Left cardiac atrium (tissue), 4 donors: ENCODE data around the gene REV1. TPM values are rescaled to one million over a fixed set of nuclear protein-coding genes. Genes with fewer than 3 reads are reported as not detected.
A peak's percentile ranks its signal among the peaks of the same experiment; 100 is the strongest.
"Not testable (repeated sequence)": the region's sequence is repeated elsewhere in the genome, so short reads cannot be mapped to it uniquely, and the experiment has no call there.

Experiments used
- ATAC-seq, 2 donors: fragments of 200-7000 bp; cut with Tn5 transposase; one replicate each; pipeline ENCODE4 v1.9.1; 2020; ENCODE audit warnings: mild to moderate bottlenecking in 2 of 2, moderate library complexity in 2 of 2
- DNase-seq: peaks from one replicate; pipeline ENCODE4 v3.0.0-alpha.2; 2020
- intact Hi-C, 2 donors: fragments of 100-400 bp; cut with DNase I; formaldehyde crosslinking; loops; one replicate each; pipeline versions ENCODE4 v1.14.1 to v1.15.1; 2022 to 2023
- long read RNA-seq: library from polyadenylated mRNA; unstranded; transcript quantifications from one replicate; pipeline ENCODE4 v2.0.0, GENCODE V29; 2021
- total RNA-seq, 2 donors: library from RNA; stranded (reverse); fragmentation: NEBNext Ultra II Directional; extraction: Animal tissue kit (Norgen Biotek cat#: 25700); gene quantifications; one replicate each; pipeline ENCODE4 v1.2.1, GENCODE V29; 2021
- donor health status: DM: no; HTN: yes; CAD: no.
- donor health status: DM: no; HTN: yes; CAD: no; lungs with severe emphysema.
- donor health status: DM: yes; HTN: yes; CAD: no.
- donor health status: Dilated cardiomyopathy.

REV1 gene
- total RNA-seq = 10 to 100 TPM; 31.1 to 31.4 TPM
- long read RNA-seq, partial matches to known transcripts = 8 of 8 reads
- long read RNA-seq, other reads (novel, unspliced or antisense) = 0 of 8 reads

DNA sequence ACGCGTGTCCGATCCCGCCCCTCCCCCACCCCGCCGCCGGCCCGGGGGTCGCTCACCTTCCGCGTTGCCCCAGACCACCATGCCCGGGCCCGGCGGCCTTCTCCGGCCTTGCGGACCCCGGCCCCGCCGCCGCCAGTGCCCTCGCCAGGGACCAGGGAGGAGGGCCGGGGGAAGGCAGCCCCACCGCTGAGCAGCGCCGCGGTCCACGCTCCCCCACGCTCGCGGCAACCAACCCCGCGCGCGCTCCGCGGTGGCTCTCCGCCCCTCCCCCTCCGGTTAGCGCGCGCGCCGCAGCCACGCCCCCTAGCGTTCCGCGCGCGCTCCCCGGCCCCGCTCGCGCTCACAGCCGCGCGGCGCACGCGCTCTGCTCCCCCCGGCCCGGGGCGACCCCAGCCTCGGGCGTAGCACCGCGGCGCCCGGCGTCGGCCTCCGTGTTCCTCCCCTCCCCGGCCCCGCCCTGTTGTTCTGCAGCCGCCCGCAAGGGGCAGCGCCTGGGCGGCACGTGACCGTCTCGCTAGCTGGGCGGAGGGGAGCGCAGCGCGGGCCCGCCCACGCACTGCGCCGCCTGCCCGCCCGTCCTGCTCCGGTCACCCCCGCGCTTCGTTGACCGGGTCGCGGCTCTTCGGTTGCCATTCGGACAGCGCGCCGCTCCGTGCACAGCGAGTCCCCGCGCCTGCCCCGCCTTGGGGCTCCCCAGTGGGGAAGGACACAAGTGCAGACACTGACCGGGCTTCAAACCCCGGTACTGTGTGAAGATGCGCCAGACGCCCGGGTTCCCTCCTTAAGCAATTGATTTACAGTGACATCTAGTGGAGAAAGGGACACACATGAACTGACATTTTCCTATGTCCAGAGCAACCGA lies at the start of gene REV1:
REV1 (minus strand) TSS at position 257 of the 862 bp plus-strand sequence. CDS start 25,042 bp downstream, outside the sequence.
- ATAC-seq = peak; percentile 94 to 96
- DNase-seq = peak; percentile 95
- intact Hi-C loops = loop anchor here (2.0 to 10.0 kb wide), 5 partner anchors 45 to 308 kb away; partner anchors contain the start of genes EIF5B (in 1 of the 2), MITD1 (in 1 of the 2), MRPL30 (in 1 of the 2) and TXNDC9 (in 1 of the 2)

DNA sequence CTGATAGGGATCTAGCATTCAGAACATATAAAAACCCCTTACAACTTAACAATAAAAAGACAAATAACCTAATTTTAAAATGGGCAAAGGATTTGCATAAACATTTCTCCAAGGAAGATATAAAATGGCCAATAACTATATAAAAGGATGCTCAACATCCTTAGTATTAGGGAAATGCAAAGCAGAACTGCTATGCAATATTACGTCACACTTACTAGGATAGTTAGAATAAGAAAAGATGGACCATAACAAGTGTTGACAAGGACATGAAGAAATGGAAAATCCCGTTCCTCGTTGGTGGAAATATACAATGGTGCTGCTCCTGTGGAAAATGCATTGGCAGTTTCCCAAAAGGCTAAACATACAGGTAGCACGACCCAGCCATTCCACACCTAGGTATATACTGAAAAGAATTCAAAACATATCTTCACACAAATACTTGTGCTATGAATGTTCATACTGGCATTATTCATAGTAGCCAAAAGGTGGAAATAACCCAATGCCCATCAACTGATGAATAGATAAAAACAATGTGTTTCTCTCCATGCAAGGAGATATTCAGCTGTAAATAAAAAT lies 48.2 kb upstream of the REV1 start:
- intact Hi-C loops = no loop called here
- no peak for DNase-seq
- ATAC-seq = no peak

DNA sequence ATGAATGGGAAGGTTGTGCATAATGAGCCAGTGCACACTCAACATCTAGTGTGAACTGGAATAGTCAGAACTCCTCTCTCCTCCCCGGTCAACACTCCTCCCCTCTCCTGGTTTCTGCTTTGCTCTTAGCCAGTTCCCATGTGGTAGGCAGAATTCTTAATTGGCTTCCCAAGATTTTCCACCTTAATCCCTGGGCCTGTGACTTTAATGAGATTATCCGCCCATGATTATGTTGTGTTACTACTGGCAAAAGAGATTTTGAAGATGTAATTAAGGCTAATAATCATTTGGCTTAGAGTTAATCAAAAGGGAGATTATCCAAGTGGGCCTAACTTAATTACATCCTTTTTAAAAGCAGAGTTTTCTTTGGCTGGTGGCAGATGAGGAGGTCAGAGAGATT lies 34.2 kb upstream of the REV1 start:
- DNase-seq = no peak
- ATAC-seq = no peak
- intact Hi-C loops = no loop called here

DNA sequence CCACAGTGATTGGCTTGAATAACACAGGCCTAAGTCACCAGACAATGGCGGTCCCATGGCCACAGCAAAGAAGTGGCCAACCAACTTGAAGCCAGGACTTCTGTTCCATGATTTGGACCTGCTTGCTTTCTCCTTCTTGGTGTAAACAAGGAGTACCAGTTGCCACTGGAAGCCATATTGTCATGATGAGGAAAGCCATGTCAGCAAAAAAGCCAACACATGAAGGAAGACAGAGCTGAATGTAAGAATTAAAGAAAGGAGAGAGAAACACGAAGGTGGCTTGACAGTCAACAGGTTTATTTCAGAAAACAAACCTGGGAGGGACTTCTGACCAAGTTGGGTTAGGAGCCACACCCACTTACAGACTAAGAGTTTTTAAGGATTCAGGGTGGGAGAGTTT lies 32.3 kb upstream of the REV1 start:
- DNase-seq (no peak), ATAC-seq (no peak)
- intact Hi-C loops = no loop called here

DNA sequence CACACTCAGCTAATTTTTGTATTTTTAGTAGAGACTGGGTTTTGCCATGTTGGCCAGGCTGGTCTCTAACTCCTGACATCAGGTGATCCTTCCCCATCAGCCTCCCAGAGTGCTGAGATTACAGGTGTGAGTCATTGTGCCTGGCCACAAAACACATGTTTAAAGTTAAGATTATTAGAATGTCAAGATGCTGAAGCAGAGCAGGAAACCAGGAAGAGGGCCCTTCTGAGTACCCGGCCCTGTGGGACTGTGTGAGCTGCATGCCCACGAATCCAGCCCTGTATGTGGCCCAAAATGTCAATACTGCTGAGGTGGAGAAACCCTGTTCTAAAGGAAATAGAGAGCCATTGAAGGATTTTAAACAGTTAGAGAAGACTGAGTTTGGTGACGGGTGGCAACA lies 31.0 kb upstream of the REV1 start:
- intact Hi-C loops = no loop called here
- no peak for ATAC-seq

DNA sequence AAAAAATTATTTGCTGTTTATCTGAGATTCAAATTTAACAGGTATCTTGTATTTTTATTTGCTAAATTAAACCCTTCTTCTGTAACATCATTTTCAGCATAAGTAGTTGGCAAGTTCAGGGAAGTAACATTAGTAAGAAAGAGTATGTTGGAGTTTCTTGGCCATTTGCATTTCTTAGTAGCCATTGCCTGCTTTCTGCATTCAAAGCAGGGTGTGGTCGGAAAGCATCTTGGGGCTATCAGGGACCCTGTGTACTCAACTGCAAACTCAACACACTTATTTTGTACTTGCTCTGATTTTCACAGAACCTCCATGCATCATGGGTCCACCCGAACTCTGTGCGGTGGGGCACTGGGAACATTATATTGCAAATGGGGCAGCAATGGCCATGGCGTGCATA lies 30.4 kb upstream of the REV1 start:
- no peak for DNase-seq
- no peak for ATAC-seq
- intact Hi-C loops = no loop called here

More for the DNA sequence above, 31.0 kb upstream of the REV1 start:
- no peak for DNase-seq

DNA sequence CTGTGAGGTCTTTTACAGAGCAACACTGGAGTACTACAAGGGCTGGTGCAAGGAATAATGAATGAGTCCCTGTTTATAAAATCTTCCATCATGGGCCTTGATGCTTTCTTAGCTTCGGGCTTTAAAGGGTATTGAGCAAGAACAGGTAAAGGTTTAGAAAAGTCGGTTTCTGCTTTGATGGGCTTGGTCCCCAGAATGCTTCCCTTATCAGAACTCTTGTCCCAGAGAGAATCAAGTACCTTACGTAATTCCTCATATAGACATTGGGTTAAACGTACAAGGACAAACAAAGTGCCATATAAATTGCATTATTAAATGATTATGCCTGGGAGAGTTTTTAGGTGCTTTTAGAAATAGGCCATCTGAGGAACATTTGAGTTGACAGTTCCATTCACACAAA lies 24.5 kb upstream of the REV1 start:
- no peak for ATAC-seq
- DNase-seq = no peak
- intact Hi-C loops = no loop called here

DNA sequence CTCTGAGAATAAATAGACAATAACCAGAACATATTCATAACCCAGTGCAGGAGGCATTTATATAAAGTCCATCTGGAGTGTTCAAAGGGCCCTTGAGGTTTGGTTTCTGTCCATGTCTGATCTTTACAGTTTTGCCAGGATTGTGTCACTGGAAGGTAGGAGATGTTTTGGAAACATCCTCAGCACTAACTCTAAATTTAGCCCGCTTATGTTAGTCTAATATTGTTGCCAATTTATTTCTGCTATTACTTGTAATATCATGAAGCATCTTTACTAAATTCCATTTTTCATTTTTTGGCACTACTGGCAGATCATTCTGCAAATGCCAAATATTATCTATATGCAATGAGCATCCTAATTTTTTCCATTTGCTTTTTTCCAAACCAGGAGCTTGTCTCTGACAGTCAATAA lies 22.4 kb upstream of the REV1 start:
- ATAC-seq = peak; percentile 67 to 72
- intact Hi-C loops = no loop called here

DNA sequence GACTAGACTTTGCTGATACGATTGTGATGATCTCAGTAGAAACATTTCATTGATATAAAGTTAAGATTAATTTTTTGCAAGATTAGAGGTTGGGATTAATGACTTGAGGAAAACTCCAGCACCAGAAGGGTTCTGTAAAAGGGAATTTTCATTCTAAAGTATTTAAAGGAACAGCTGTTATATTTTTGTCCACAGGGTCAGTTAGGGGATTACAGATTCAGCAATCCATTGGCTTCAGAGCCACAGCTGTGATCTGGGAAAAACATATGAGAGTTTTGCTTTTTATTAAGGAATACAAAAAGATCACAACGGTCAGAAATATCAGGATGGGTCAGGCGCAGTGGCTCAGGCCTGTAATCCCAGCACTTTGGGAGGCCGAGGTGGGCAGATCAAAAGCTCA lies 19.6 kb upstream of the REV1 start:
- DNase-seq = no peak
- intact Hi-C loops = no loop called here
- ATAC-seq = no peak

More for the DNA sequence above, 22.4 kb upstream of the REV1 start:
- no peak for DNase-seq

DNA sequence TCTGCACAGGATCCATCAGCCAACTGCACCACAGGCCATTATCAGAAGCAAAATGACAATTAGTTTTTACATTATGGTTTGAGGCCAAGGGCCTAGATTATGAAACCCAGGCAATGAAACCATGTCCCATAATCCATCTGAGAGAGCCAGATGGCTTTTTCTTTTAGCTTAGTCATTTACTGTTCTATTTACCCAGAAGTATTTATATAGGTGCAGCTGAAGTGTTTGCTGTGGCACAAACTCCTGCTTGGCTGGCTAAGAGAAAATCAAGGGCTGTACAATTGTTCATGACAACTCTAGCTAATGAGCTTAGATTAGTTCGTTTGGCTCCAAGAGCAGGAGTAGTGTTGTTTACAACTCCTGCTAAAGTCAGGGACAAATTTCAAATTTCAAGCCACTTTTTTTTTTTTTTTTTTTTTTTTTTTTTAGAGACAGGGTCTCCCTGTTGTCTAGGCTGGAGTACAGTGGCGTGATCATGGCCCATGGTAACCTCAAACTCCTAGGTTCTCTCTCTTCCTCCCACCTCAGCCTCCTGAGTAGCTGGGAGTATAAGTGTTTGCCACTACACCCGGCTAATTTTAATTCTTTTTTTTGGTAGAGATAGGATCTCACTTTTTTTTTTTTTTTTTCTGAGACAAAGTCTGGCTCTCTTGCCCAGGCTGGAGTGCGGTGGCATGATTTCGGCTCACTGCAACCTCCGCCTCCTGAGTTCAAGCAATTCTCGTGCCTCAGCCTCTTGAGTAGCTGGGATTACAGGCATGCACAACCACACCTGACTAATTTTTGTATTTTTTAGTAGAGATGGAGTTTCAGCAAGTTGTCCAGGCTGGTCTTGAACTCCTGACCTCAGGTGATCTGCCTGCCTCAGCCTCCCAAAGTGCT lies 18.4 kb upstream of the REV1 start:
- DNase-seq = no peak
- peak in 1 of 2 donors; percentile 60 for ATAC-seq

DNA sequence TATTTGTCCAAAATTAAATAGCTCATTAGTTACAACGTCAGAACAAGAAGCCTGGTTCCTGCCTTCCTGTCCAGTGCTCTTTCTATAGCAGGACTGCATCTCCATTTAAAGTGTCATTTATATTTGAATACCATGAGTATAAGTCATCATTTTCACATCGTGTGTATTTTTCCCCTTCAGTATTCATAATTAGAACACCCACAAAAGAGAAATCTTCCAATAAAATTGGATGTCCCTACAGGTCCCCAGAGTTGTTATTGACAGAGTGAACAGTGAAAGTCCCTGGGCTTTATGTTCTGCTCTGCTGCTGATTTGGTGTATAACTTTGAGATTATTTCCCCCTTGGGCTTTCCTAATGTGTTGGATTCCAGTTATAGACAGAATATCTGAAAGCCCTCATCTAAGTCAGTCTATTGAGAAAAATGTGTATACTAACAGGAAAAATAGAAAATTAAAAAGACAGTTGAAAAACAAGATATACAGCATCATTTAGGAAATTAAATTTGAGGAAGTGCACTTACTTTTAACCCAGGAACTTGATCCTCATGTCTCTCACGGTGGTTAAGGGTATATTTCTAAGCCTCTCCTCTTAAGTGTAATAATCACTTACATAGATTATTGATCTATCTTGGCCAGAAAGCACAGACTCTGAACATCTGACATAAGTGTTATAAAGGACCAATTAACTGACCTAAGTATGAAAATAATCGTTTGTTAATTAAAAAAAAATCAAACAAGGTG lies 15.2 kb upstream of the REV1 start:
- ATAC-seq (no peak), DNase-seq (no peak)
- intact Hi-C loops = no loop called here

More for the DNA sequence above, 18.4 kb upstream of the REV1 start:
- intact Hi-C loops = no loop called here

DNA sequence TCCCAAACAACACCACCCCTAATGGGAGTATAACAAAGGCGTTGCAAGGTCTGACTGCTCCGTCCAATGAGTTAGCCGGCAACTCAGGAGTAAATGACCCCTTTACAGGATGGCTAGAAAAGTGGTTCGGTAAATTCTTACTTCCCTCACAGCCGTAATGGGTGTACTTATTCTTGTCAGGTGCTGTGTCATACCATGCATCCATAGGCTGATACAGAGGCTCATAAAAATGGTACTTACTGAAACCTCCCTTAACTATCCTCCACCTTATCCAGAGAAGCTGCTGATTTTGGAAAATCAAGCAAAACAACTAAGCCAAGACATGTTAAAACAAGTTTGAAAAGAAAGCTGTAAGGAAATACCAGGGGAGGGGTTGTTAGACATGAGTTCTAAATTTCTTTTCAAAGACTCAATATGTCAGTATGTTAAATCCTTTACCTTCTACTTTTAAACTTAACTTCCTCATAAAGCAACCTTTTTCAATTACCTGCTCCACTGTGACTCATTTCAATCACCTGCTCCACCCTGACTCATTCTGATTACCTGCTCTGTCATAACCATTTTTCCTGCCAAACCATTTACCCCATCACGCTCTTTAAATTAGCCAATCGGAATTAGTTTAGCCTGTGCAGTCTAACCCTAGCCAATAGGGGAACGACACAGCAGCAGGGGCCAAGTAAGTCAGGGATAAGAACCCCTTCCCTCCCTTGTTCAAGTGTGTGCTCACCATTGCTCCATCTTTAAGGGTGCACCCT lies 14.0 kb upstream of the REV1 start:
- ATAC-seq, intact Hi-C loops, DNase-seq: not testable (repeated sequence)

DNA sequence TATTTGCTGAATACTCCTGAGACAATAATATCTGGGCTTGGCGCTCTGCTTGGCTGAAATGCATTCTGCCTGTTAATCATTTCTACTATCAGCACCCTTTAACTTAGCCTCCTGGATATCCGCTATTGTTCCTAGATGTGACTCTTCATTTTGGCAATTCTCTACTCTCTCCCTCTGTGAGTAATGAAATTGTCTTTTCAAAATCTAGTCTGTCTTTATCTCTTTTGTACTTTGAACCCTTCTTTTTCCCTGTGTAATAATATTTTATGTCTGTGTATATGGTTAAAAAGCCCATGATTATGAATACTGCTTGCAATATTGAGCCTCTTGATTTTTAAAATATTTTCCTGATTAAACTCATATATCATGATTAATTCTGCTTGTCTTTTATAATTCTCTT lies 6.2 kb upstream of the REV1 start:
- DNase-seq (no peak), ATAC-seq (no peak)
- intact Hi-C loops = no loop called here

DNA sequence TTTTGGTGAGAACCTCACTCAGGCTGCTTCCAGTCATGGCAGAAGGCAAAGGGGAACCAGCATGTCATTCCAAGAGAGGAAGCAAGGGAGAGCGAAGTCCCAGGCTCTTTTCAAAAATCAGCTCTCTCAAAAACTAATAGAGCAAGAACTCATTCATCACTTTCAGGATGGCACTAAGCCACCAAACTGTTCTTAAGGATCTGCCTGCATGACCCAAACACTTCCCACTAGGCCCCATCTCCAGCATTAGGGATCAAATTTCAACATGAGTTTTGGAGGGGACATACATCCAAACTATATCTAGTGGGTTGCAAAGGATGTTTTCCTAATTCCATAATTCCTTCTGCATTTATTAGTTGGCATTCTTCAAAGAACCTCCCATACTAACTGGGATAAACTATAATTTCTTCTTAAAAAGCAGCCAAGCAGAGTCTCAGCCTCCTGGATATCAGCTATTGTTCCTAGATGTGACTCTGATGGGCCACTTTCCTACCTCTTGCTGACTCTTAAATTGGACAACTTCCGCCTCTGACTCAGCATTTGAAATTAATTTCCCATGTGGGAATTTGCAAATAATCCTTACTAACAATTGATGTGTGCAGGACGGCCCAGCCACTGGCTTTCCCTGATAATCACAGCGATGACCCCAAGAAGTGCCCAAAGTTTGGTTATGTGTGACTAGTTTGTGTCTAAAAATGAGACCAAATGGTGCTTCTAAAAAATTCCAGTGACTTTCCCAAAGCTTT lies 5.5 kb upstream of the REV1 start:
- ATAC-seq (no peak), DNase-seq (no peak)
- intact Hi-C loops = no loop called here

DNA sequence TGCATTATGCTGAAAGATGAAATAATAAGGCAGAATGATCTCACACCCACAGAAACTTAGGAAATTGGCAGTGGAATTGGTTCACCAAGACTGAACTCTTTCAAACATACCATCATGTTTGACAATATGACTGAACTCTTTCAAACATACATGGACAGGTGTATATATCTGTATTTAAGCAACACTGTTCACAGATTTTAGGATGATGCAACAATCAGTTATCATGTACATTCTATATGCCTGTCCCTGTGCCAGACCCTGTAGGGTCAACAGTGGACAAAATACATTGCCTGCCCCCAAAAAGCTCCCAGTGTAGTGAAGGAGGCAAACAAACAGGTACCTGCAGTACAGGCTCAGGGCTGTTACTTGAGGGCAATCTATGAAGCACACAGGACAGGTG lies 2.9 kb upstream of the REV1 start:
- no peak for ATAC-seq
- intact Hi-C loops = loop anchor here (5.0 kb wide), 2 partner anchors 50 to 310 kb away; partner anchors contain the start of genes MITD1 (in 1 of the 2) and MRPL30 (in 1 of the 2)
- no peak for DNase-seq

DNA sequence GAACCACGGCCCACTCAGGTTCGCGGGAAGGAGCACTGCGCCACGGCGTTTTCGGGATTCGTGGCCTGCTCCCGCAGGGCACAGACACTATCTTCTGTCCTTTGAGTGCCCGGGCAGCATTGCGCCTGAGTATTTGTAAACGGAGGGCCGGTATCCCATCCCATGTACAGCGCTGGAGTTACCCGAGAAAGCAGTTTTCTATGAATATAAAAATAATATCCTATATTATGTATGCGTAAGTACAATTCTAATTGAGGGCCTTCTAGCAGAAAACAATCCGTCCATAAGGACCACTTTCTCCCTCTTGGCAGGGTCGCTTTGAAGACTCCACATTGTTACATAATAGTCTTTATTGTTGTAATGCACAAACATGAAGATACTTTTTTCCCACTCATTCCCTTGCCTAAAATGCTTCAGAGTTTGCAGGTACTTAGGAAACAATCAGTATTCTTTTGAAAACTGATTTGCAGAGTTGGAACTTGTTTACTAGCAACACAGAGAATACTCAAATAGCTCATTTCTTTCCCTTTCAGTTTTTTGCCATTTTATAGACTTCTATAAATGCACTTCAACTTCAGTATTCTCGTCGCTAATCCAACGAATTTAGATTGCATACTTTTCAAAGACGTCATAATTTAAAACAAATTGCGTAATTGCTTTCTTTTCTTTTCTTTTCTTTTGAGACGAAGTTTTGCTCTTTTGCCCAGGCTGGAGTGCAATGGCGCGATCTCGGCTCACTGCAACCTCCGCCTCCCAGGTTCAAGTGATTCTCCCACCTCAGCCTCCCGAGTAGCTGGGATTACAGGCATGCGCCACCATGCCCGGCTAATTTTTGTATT lies 1.0 kb upstream of the REV1 start:
- intact Hi-C loops = loop anchor here (2.0 to 5.0 kb wide), 4 partner anchors 46 to 309 kb away; partner anchors contain the start of genes EIF5B (in 1 of the 2), MITD1 (in 1 of the 2), MRPL30 (in 1 of the 2) and TXNDC9 (in 1 of the 2)
- no peak for DNase-seq
- no peak for ATAC-seq
